Liver (tissue), 9 donors: ENCODE measurements around the gene ENG. TPM values are rescaled to one million over a fixed set of nuclear protein-coding genes. Genes with fewer than 3 reads are reported as not detected.

Experiments
- DNase-seq: peaks from one replicate; pipeline ENCODE4 v3.0.0-alpha.2; 2017; ENCODE audit warnings: low spot score
- H3K27ac ChIP-seq, 2 donors: one replicate each; pipeline ENCODE4 v1.7.0; 2013; ENCODE audit warnings: inconsistent platforms in 2 of 2, low read length in 2 of 2, control low read depth in 1 of 2, low read depth in 1 of 2, mild to moderate bottlenecking in 1 of 2
- H3K27me3 ChIP-seq, 4 donors: one replicate each; pipeline versions ENCODE4 v1.6.1 to v1.7.0; 2013; ENCODE audit warnings: low read length in 3 of 4, inconsistent platforms in 1 of 4, mild to moderate bottlenecking in 1 of 4, moderate library complexity in 1 of 4; ENCODE audit not compliant: control insufficient read depth in 4 of 4, insufficient read depth in 4 of 4
- H3K36me3 ChIP-seq, 4 donors: one replicate each; pipeline versions ENCODE4 v1.6.1 to v1.7.0; 2013; ENCODE audit warnings: low read length in 3 of 4, mild to moderate bottlenecking in 3 of 4, low read depth in 1 of 4, moderate library complexity in 1 of 4; ENCODE audit not compliant: control insufficient read depth in 4 of 4, insufficient read depth in 3 of 4
- H3K4me1 ChIP-seq, 4 donors: one replicate each; pipeline versions ENCODE4 v1.6.1 to v1.7.0; 2013; ENCODE audit warnings: low read length in 3 of 4, mild to moderate bottlenecking in 3 of 4, moderate library complexity in 1 of 4; ENCODE audit not compliant: control insufficient read depth in 4 of 4, insufficient read depth in 4 of 4
- H3K4me3 ChIP-seq, 3 donors: one replicate each; pipeline versions ENCODE4 v1.6.1 to v1.7.0; 2013; ENCODE audit warnings: low read length in 3 of 3, control low read depth in 1 of 3, low read depth in 1 of 3, mild to moderate bottlenecking in 1 of 3
- H3K9ac ChIP-seq, 2 donors: one replicate each; pipeline ENCODE4 v1.7.0; 2013; ENCODE audit warnings: low read length in 2 of 2, mild to moderate bottlenecking in 2 of 2, moderate library complexity in 2 of 2, control low read depth in 1 of 2, low read depth in 1 of 2
- H3K9me3 ChIP-seq, 4 donors: one replicate each; pipeline versions ENCODE4 v1.6.1 to v1.7.0; 2013; ENCODE audit warnings: low read length in 3 of 4; ENCODE audit not compliant: control insufficient read depth in 4 of 4
- ATF3 ChIP-seq: IDR thresholded peaks from 2 replicates; pipeline ENCODE4 v1.6.1; 2016; ENCODE audit warnings: antibody characterized with exemption
- EGR1 ChIP-seq, 2 donors: IDR thresholded peaks; 2 replicates each; pipeline ENCODE4 v1.6.1; 2016 to 2018; ENCODE audit warnings: antibody characterized with exemption in 2 of 2, low read depth in 2 of 2
- FOXA1 ChIP-seq: IDR thresholded peaks from 2 replicates; pipeline ENCODE4 v1.6.1; 2016; ENCODE audit warnings: antibody characterized with exemption
- FOXA2 ChIP-seq: IDR thresholded peaks from 2 replicates; pipeline ENCODE4 v1.6.1; 2016; ENCODE audit warnings: antibody characterized with exemption
- GABPA ChIP-seq, 2 donors: IDR thresholded peaks in 1 of 2; conservative IDR thresholded peaks in 1 of 2; 2 replicates each; pipeline ENCODE4 v1.6.1; 2016; ENCODE audit warnings: antibody characterized with exemption in 2 of 2, mild to moderate bottlenecking in 1 of 2, moderate library complexity in 1 of 2
- HNF4A ChIP-seq, 2 donors: conservative IDR thresholded peaks; 2 replicates each; pipeline ENCODE4 v1.6.1; 2016; ENCODE audit warnings: antibody characterized with exemption in 2 of 2, mild to moderate bottlenecking in 2 of 2
- HNF4G ChIP-seq: IDR thresholded peaks from 2 replicates; pipeline ENCODE4 v1.6.1; 2016; ENCODE audit warnings: antibody characterized with exemption
- JUND ChIP-seq, 2 donors: IDR thresholded peaks; 2 replicates each; pipeline ENCODE4 v1.6.1; 2016; ENCODE audit warnings: antibody characterized with exemption in 2 of 2
- NR2F2 ChIP-seq: IDR thresholded peaks from 2 replicates; pipeline ENCODE4 v1.6.1; 2016; ENCODE audit warnings: antibody characterized with exemption
- RAD21 ChIP-seq, 2 donors: IDR thresholded peaks; 2 replicates each; pipeline ENCODE4 v1.6.1; 2016; ENCODE audit warnings: antibody characterized with exemption in 2 of 2, mild to moderate bottlenecking in 2 of 2
- REST ChIP-seq: IDR thresholded peaks from 2 replicates; pipeline ENCODE4 v1.6.1; 2016; ENCODE audit warnings: antibody characterized with exemption, mild to moderate bottlenecking
- RXRA ChIP-seq, 2 donors: IDR thresholded peaks; 2 replicates each; pipeline ENCODE4 v1.6.1; 2017 to 2018; ENCODE audit warnings: antibody characterized with exemption in 2 of 2, mild to moderate bottlenecking in 1 of 2
- SP1 ChIP-seq: IDR thresholded peaks from 2 replicates; pipeline ENCODE4 v1.6.1; 2018; ENCODE audit warnings: antibody characterized with exemption, mild to moderate bottlenecking
- TAF1 ChIP-seq: conservative IDR thresholded peaks from 2 replicates; pipeline ENCODE4 v1.6.1; 2016; ENCODE audit warnings: antibody characterized with exemption, mild to moderate bottlenecking
- YY1 ChIP-seq: IDR thresholded peaks from 2 replicates; pipeline ENCODE4 v1.6.1; 2016; ENCODE audit warnings: antibody characterized with exemption, mild to moderate bottlenecking
- ZBTB33 ChIP-seq: IDR thresholded peaks from 2 replicates; pipeline ENCODE4 v1.6.1; 2016; ENCODE audit warnings: antibody characterized with exemption
- WGBS: extraction: QIAGEN DNeasy Blood & Tissue Kit; methylation state at CpG from one replicate; pipeline ENCODE4 v1.1.7; 2013; 5-methylcytosine and 5-hydroxymethylcytosine counted together
- polyA plus RNA-seq, 2 donors: library from polyadenylated mRNA; stranded (reverse) in 1 of 2; unstranded in 1 of 2; fragments of 200-250 nt in 1 of 2; fragments of >200 nt in 1 of 2; fragmentation: Nextera tagmentation in 1 of 2; extraction: Ambion mirVana in 1 of 2; gene quantifications; one replicate each; pipeline versions ENCODE4 v1.2.1 to v1.2.3, GENCODE V29; 2013 to 2015
- total RNA-seq, 2 donors: library from RNA; depleted of rRNA; stranded (reverse); fragments of >200 nt; gene quantifications; one replicate each; pipeline ENCODE4 v1.2.3, GENCODE V29; 2014
- TF ChIP-seq, protein P1 (sequence below): fragments of 150-350 bp; IDR thresholded peaks from 2 replicates; pipeline ENCODE4 v1.5.1; 2017; ENCODE audit warnings: improper control_type of control experiment, low read depth, low read length; ENCODE audit not compliant: missing input control
- TF ChIP-seq, protein P2 (sequence below): IDR thresholded peaks from 2 replicates; pipeline ENCODE4 v1.6.1; 2016; ENCODE audit warnings: antibody characterized with exemption
- donor health status: healthy.
- donor health status: healthy.
- donor health status: healthy.
- donor health status: healthy.
- donor health status: healthy.

The ENG gene
- total and polyA plus RNA-seq, 4 donors, result 12.8 to 91.3 (median 24.2) TPM

DNA sequence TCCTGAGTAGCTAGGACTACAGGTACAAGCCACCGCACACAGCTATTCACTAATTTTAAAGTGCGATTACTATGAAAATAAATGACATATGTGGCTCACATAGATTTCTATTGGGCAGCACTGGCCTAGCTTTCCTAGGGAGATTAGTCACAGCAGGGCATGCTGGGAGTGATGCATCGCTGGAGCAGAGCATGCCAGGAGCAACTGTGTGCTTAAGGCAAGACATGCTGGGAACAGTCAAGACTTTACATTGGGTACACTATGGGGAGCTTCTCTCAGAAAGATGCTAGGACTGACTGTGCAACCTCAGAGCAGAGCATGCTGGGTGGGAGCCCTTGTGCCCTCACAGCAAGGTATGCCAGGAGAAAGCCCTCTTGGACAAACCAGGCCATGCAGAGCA, 35.6 kb upstream of the ENG start (continued):
- TF ChIP-seq FOXA1, result no peak
- no peak for TF ChIP-seq TAF1
- TF ChIP-seq RXRA (IDR thresholded peaks at IDR 0.05), result no peak
- no peak for TF ChIP-seq EGR1 (IDR thresholded peaks at IDR 0.05; ENCODE audit: low read depth in 2 of 2)
- no peak for TF ChIP-seq NR2F2
- no peak for TF ChIP-seq HNF4G

GRCh38 chr9:127887792-127888191, 33.3 kb upstream of the ENG start:
- H3K4me3 ChIP-seq, result no peak overlapping the region
- no peaks in the 10 kb centered on the region for H3K9me3 ChIP-seq
- no peak overlapping the region for H3K27ac ChIP-seq
- no peak for TF ChIP-seq RAD21 (IDR thresholded peaks at IDR 0.05)
- TF ChIP-seq NR2F2, result no peak
- no peak for TF ChIP-seq EGR1 (IDR thresholded peaks at IDR 0.05; ENCODE audit: low read depth in 2 of 2)
- TF ChIP-seq HNF4G, result no peak
- no peak for TF ChIP-seq ZBTB33
- TF ChIP-seq REST, result no peak
- TF ChIP-seq HNF4A (conservative IDR thresholded peaks at IDR 0.05), result no peak
- TF ChIP-seq, protein P1, sequence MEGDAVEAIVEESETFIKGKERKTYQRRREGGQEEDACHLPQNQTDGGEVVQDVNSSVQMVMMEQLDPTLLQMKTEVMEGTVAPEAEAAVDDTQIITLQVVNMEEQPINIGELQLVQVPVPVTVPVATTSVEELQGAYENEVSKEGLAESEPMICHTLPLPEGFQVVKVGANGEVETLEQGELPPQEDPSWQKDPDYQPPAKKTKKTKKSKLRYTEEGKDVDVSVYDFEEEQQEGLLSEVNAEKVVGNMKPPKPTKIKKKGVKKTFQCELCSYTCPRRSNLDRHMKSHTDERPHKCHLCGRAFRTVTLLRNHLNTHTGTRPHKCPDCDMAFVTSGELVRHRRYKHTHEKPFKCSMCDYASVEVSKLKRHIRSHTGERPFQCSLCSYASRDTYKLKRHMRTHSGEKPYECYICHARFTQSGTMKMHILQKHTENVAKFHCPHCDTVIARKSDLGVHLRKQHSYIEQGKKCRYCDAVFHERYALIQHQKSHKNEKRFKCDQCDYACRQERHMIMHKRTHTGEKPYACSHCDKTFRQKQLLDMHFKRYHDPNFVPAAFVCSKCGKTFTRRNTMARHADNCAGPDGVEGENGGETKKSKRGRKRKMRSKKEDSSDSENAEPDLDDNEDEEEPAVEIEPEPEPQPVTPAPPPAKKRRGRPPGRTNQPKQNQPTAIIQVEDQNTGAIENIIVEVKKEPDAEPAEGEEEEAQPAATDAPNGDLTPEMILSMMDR, result no peak
- no peak for TF ChIP-seq GABPA (IDR thresholded peaks at IDR 0.05 in 1 of 2, conservative IDR thresholded peaks at IDR 0.05 in 1 of 2)
- no peak for TF ChIP-seq TAF1
- no peak for TF ChIP-seq SP1
- no peak for TF ChIP-seq FOXA1
- TF ChIP-seq JUND (IDR thresholded peaks at IDR 0.05), result no peak
- no peak for TF ChIP-seq FOXA2
- TF ChIP-seq ATF3, result no peak
- TF ChIP-seq RXRA (IDR thresholded peaks at IDR 0.05), result no peak
- TF ChIP-seq, protein P2, sequence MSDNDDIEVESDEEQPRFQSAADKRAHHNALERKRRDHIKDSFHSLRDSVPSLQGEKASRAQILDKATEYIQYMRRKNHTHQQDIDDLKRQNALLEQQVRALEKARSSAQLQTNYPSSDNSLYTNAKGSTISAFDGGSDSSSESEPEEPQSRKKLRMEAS, result no peak
- TF ChIP-seq YY1, result no peak
- H3K36me3 ChIP-seq, result peaks cover 15 to 41% (median 29%) of the 10 kb centered on the region in 4 donors
- 90% methylated on average over 2 of the region's 2 CpGs for WGBS
- DNase-seq, result no peak
- no peaks in the 10 kb centered on the region for H3K4me1 ChIP-seq
- H3K9ac ChIP-seq, result no peak overlapping the region
- H3K27me3 ChIP-seq, result no peaks in the 10 kb centered on the region
